GM13977 (cell line): ENCODE data around the gene SLC12A8.

ENCODE experiments used
- DNase-seq: peaks from one replicate; pipeline ENCODE4 v3.0.0; 2012; ENCODE audit warnings: low spot score
- CTCF ChIP-seq: IDR thresholded peaks from 2 replicates; pipeline ENCODE4 v1.5.1; 2012; ENCODE audit warnings: mild to moderate bottlenecking, control low read depth; ENCODE audit not compliant: insufficient read depth; ENCODE audit errors: extremely low read depth, missing control alignments
- in situ Hi-C: fragments of 300-500 bp; cut with MboI; formaldehyde crosslinking; loops from one replicate; pipeline ENCODE4 v1.12.0; 2022; ENCODE audit warnings: low sequenced_read_pairs, low pct_unique_long_range_greater_than_20kb, mixed read lengths, inconsistent platforms; ENCODE audit not compliant: unreplicated experiment

SLC12A8 gene

GRCh38 chr3:125168711-125169393, 43.7 kb downstream of the SLC12A8 start:
- no peak for TF ChIP-seq CTCF

GRCh38 chr3:125166599-125167136, 45.9 kb downstream of the SLC12A8 start:
- no peak for DNase-seq
- in situ Hi-C loops = no loop called here
- no peak for TF ChIP-seq CTCF

More at GRCh38 chr3:125168711-125169393, 43.7 kb downstream of the SLC12A8 start:
- no peak for DNase-seq
- in situ Hi-C loops = no loop called here

GRCh38 chr3:125165948-125166553, 46.5 kb downstream of the SLC12A8 start:
- in situ Hi-C loops = no loop called here
- no peak for TF ChIP-seq CTCF
- no peak for DNase-seq

- DNase-seq = no peak
- in situ Hi-C loops = no loop called here
Measured at GRCh38 chr3:125165189-125165947, 47.2 kb downstream of the SLC12A8 start.

GRCh38 chr3:125163739-125164601, 48.6 kb downstream of the SLC12A8 start:
- TF ChIP-seq CTCF = peak; percentile 35
- in situ Hi-C loops = no loop called here
- DNase-seq = no peak

More at GRCh38 chr3:125165189-125165947, 47.2 kb downstream of the SLC12A8 start:
- peak; percentile 63 for TF ChIP-seq CTCF
